Parathyroid adenoma (tissue), 2 donors: Measurements from ENCODE around the gene EHD2.

Source experiments
- H2AFZ ChIP-seq: fragments of 300-600 bp; sonication (generic); one replicate; pipeline ENCODE4 v1.7.0; 2017; ENCODE audit warnings: antibody characterized with exemption, mild to moderate bottlenecking
- H3K27ac ChIP-seq: fragments of 300-600 bp; sonication (generic); one replicate; pipeline ENCODE4 v1.7.0; 2017
- H3K27me3 ChIP-seq: fragments of 300-600 bp; sonication (generic); one replicate; pipeline ENCODE4 v1.7.0; 2017; ENCODE audit warnings: low read length; ENCODE audit not compliant: control insufficient read depth, insufficient read depth
- H3K36me3 ChIP-seq: fragments of 300-600 bp; sonication (generic); one replicate; pipeline ENCODE4 v1.7.0; 2017; ENCODE audit warnings: low read length; ENCODE audit not compliant: control insufficient read depth, insufficient read depth
- H3K4me1 ChIP-seq: fragments of 300-600 bp; sonication (generic); one replicate; pipeline ENCODE4 v1.7.0; 2017; ENCODE audit warnings: control low read depth
- H3K4me2 ChIP-seq: fragments of 300-600 bp; sonication (generic); one replicate; pipeline ENCODE4 v1.7.0; 2017; ENCODE audit warnings: low read length
- H3K4me3 ChIP-seq: fragments of 300-600 bp; sonication (generic); one replicate; pipeline ENCODE4 v1.7.0; 2017; ENCODE audit warnings: low read depth, low read length
- H3K79me2 ChIP-seq: fragments of 300-600 bp; sonication (generic); one replicate; pipeline ENCODE4 v1.7.0; 2017; ENCODE audit warnings: control low read depth
- H3K9ac ChIP-seq: fragments of 300-600 bp; sonication (generic); one replicate; pipeline ENCODE4 v1.7.0; 2017; ENCODE audit warnings: mild to moderate bottlenecking
- H3K9me3 ChIP-seq: fragments of 300-600 bp; sonication (generic); one replicate; pipeline ENCODE4 v1.7.0; 2017; ENCODE audit warnings: low read length; ENCODE audit not compliant: control insufficient read depth
- CTCF ChIP-seq: fragments of 300-600 bp; sonication (generic); IDR thresholded peaks from one replicate; pipeline ENCODE4 v1.7.0; 2017; ENCODE audit warnings: antibody characterized with exemption, mild to moderate bottlenecking
- donor health status: primary hyperparathyroidism.

The EHD2 gene

GRCh38 chr19:47691090-47691489 lies 22.1 kb upstream of the EHD2 start:
- Histone ChIP-seq H3K36me3 (no peaks in the 10 kb centered on the region), H2AFZ (no peak overlapping the region), H3K9ac (no peak overlapping the region), H3K79me2 (no peaks in the 10 kb centered on the region), H3K4me2 (no peak overlapping the region), H3K27me3 (no peaks in the 10 kb centered on the region), H3K4me1 (no peaks in the 10 kb centered on the region), H3K4me3 (no peak overlapping the region), H3K9me3 (no peaks in the 10 kb centered on the region), H3K27ac (no peak overlapping the region)
- no peak for TF ChIP-seq CTCF

GRCh38 chr19:47691782-47692181 lies 21.4 kb upstream of the EHD2 start:
- no peaks in the 10 kb centered on the region for H3K4me1 ChIP-seq
- no peak overlapping the region for H2AFZ ChIP-seq
- no peaks in the 10 kb centered on the region for H3K27me3 ChIP-seq
- H3K9me3 ChIP-seq, result no peaks in the 10 kb centered on the region
- H3K4me2 ChIP-seq, result no peak overlapping the region
- H3K79me2 ChIP-seq, result no peaks in the 10 kb centered on the region
- H3K9ac ChIP-seq, result no peak overlapping the region
- H3K27ac ChIP-seq, result no peak overlapping the region
- no peak overlapping the region for H3K4me3 ChIP-seq
- H3K36me3 ChIP-seq, result no peaks in the 10 kb centered on the region
- no peak for TF ChIP-seq CTCF

GRCh38 chr19:47693489-47693888 lies 19.7 kb upstream of the EHD2 start:
- no peak for TF ChIP-seq CTCF
- H3K36me3 ChIP-seq, result no peaks in the 10 kb centered on the region

GRCh38 chr19:47693903-47694302 lies 19.3 kb upstream of the EHD2 start:
- Histone ChIP-seq H3K9ac (no peak overlapping the region), H3K36me3 (no peaks in the 10 kb centered on the region), H3K9me3 (no peaks in the 10 kb centered on the region), H3K4me3 (no peak overlapping the region), H3K4me2 (no peak overlapping the region), H2AFZ (no peak overlapping the region), H3K4me1 (no peaks in the 10 kb centered on the region), H3K27ac (no peak overlapping the region), H3K27me3 (no peaks in the 10 kb centered on the region), H3K79me2 (no peaks in the 10 kb centered on the region)
- TF ChIP-seq CTCF, result no peak

More at GRCh38 chr19:47693489-47693888, 19.7 kb upstream of the EHD2 start:
- no peak overlapping the region for H3K4me2 ChIP-seq
- no peak overlapping the region for H3K27ac ChIP-seq
- no peak overlapping the region for H3K9ac ChIP-seq
- no peaks in the 10 kb centered on the region for H3K79me2 ChIP-seq
- no peak overlapping the region for H2AFZ ChIP-seq
- H3K4me1 ChIP-seq, result no peaks in the 10 kb centered on the region
- H3K27me3 ChIP-seq, result no peaks in the 10 kb centered on the region
- no peaks in the 10 kb centered on the region for H3K9me3 ChIP-seq
- H3K4me3 ChIP-seq, result no peak overlapping the region

- Histone ChIP-seq H3K79me2 (peaks cover 2% of the 10 kb centered on the region), H2AFZ (no peak overlapping the region), H3K4me2 (no peak overlapping the region), H3K4me1 (no peaks in the 10 kb centered on the region), H3K4me3 (no peak overlapping the region), H3K9ac (no peak overlapping the region), H3K36me3 (no peaks in the 10 kb centered on the region), H3K27me3 (no peaks in the 10 kb centered on the region), H3K9me3 (no peaks in the 10 kb centered on the region), H3K27ac (no peak overlapping the region)
- TF ChIP-seq CTCF, result no peak
Measured at GRCh38 chr19:47694466-47695273, 18.6 kb upstream of the EHD2 start.
